ENCODE data around the gene NHLH1.

Gene NHLH1

GRCh38 chr1:160353223-160353622, 13.6 kb upstream of the NHLH1 start:
- Histone ChIP-seq H3K4me2 (ENCODE audit: low read depth, low read length) (no peak overlapping the region), H3K4me3 (ENCODE audit: low read length) (no peak overlapping the region), H4K20me1 (ENCODE audit: insufficient read depth, low read length) (no peaks in the 10 kb centered on the region), H3K79me2 (ENCODE audit: low read length) (no peaks in the 10 kb centered on the region), H3K27me3 (replicated peaks; ENCODE audit: insufficient read depth, low read length) (no peaks in the 10 kb centered on the region), H3K9ac (ENCODE audit: low read length) (no peak overlapping the region), H3K36me3 (replicated peaks; ENCODE audit: insufficient read depth, low read length) (peaks cover 9% of the 10 kb centered on the region), H3K4me1 (ENCODE audit: low read length) (no peaks in the 10 kb centered on the region), H2AFZ (ENCODE audit: low read length) (no peak overlapping the region), H3K9me2 (replicated peaks; ENCODE audit: insufficient read depth, low read length) (no peaks in the 10 kb centered on the region), H3K9me3 (replicated peaks; ENCODE audit: insufficient read depth, low read length) (no peaks in the 10 kb centered on the region), H3K27ac (ENCODE audit: low read length) (no peak overlapping the region), H3F3A (ENCODE audit: insufficient read depth, low read length) (no peaks in the 10 kb centered on the region)
- no peak for DNase-seq
- TF ChIP-seq CTCF (IDR thresholded peaks at IDR 0.05; ENCODE audit: low read length) (no peak), EZH2 (optimal IDR thresholded peaks at IDR 0.05; ENCODE audit: low read depth, low read length) (no peak), EZH2phosphoT487 (IDR thresholded peaks at IDR 0.05; ENCODE audit: low read length) (no peak)

- Histone ChIP-seq H3K4me2 (ENCODE audit: low read depth, low read length) (no peak overlapping the region), H3K36me3 (replicated peaks; ENCODE audit: insufficient read depth, low read length) (peaks cover 9% of the 10 kb centered on the region), H2AFZ (ENCODE audit: low read length) (no peak overlapping the region), H3K4me3 (ENCODE audit: low read length) (no peak overlapping the region), H3K9ac (ENCODE audit: low read length) (no peak overlapping the region), H3K27me3 (replicated peaks; ENCODE audit: insufficient read depth, low read length) (no peaks in the 10 kb centered on the region), H4K20me1 (ENCODE audit: insufficient read depth, low read length) (no peaks in the 10 kb centered on the region), H3F3A (ENCODE audit: insufficient read depth, low read length) (no peaks in the 10 kb centered on the region), H3K9me2 (replicated peaks; ENCODE audit: insufficient read depth, low read length) (no peaks in the 10 kb centered on the region), H3K27ac (ENCODE audit: low read length) (no peak overlapping the region), H3K4me1 (ENCODE audit: low read length) (no peaks in the 10 kb centered on the region), H3K9me3 (replicated peaks; ENCODE audit: insufficient read depth, low read length) (no peaks in the 10 kb centered on the region), H3K79me2 (ENCODE audit: low read length) (no peaks in the 10 kb centered on the region)
- TF ChIP-seq CTCF (IDR thresholded peaks at IDR 0.05; ENCODE audit: low read length) (peak; percentile 73), EZH2 (optimal IDR thresholded peaks at IDR 0.05; ENCODE audit: low read depth, low read length) (no peak), EZH2phosphoT487 (IDR thresholded peaks at IDR 0.05; ENCODE audit: low read length) (no peak)
- DNase-seq, result peak; percentile 35
These were observed 12.4 kb upstream of the NHLH1 start for GRCh38 chr1:160354388-160354985.

- no peak overlapping the region for H3K9ac ChIP-seq (ENCODE audit: low read length)
- H3K27me3 ChIP-seq (replicated peaks; ENCODE audit: insufficient read depth, low read length), result no peaks in the 10 kb centered on the region
- H2AFZ ChIP-seq (ENCODE audit: low read length), result no peak overlapping the region
- no peaks in the 10 kb centered on the region for H3K79me2 ChIP-seq (ENCODE audit: low read length)
- no peak overlapping the region for H3K4me2 ChIP-seq (ENCODE audit: low read depth, low read length)
- no peaks in the 10 kb centered on the region for H3K9me2 ChIP-seq (replicated peaks; ENCODE audit: insufficient read depth, low read length)
- no peaks in the 10 kb centered on the region for H3K9me3 ChIP-seq (replicated peaks; ENCODE audit: insufficient read depth, low read length)
- no peak overlapping the region for H3K27ac ChIP-seq (ENCODE audit: low read length)
- H4K20me1 ChIP-seq (ENCODE audit: insufficient read depth, low read length), result no peaks in the 10 kb centered on the region
- H3K4me1 ChIP-seq (ENCODE audit: low read length), result no peaks in the 10 kb centered on the region
- DNase-seq, result no peak
- H3K4me3 ChIP-seq (ENCODE audit: low read length), result no peak overlapping the region
- peaks cover 9% of the 10 kb centered on the region; the same call in 1 of the 2 replicates for H3K36me3 ChIP-seq (replicated peaks; ENCODE audit: insufficient read depth, low read length)
- no peak for TF ChIP-seq EZH2 (optimal IDR thresholded peaks at IDR 0.05; ENCODE audit: low read depth, low read length)
- no peak for TF ChIP-seq EZH2phosphoT487 (IDR thresholded peaks at IDR 0.05; ENCODE audit: low read length)
- no peak for TF ChIP-seq CTCF (IDR thresholded peaks at IDR 0.05; ENCODE audit: low read length)
- H3F3A ChIP-seq (ENCODE audit: insufficient read depth, low read length), result no peaks in the 10 kb centered on the region
These were observed 9.4 kb upstream of the NHLH1 start for GRCh38 chr1:160357286-160358002.
